ENCODE measurements around the gene SLC7A14.
A peak's percentile ranks its signal among the peaks of the same experiment; 100 is the strongest.

SLC7A14 gene

DNA sequence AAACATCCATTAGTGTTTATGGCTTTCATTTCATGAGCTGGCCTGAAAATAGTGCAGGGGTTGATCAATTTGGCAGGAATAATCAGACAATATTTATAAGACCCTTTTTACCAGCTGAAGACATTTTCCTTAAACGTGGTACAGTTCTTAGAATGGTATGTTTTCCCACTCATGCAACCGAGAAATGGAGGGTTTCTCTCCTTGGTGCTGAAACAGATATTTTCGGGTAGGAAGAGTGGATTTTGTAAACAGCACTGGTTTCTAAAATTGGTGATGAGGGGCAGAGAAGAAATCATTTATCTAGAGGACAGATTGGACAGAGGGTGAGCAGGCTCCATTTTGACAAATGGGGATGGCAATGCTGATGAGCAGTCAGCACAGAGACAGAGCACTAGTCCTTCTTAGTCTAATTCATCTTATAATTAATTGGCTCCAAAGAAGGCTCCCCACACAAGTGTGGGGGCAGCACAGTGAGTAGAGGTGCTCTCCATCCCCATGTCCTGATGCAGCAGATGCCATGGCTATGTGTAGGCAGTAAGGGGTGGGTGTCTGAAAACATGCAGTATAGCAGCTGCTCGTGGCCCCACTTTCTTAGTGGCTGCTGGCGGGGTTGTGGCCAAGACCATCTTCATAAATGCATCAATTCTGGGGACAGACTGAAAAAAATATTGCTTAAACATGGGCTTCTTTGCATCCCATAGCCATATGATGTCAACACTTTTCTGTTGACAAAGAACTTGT lies 18.1 kb upstream of the SLC7A14 start:
- TF ChIP-seq, protein P1, sequence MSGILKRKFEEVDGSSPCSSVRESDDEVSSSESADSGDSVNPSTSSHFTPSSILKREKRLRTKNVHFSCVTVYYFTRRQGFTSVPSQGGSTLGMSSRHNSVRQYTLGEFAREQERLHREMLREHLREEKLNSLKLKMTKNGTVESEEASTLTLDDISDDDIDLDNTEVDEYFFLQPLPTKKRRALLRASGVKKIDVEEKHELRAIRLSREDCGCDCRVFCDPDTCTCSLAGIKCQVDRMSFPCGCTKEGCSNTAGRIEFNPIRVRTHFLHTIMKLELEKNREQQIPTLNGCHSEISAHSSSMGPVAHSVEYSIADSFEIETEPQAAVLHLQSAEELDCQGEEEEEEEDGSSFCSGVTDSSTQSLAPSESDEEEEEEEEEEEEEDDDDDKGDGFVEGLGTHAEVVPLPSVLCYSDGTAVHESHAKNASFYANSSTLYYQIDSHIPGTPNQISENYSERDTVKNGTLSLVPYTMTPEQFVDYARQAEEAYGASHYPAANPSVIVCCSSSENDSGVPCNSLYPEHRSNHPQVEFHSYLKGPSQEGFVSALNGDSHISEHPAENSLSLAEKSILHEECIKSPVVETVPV (CRISPR knock-in tag; IDR thresholded peaks at IDR 0.05), result no peak
- TF ChIP-seq TCF4 (CRISPR knock-in tag; IDR thresholded peaks at IDR 0.05; ENCODE audit: borderline replicate concordance) (no peak), SNAI2 (CRISPR knock-in tag; IDR thresholded peaks at IDR 0.05) (no peak), GLIS3 (CRISPR knock-in tag; IDR thresholded peaks at IDR 0.05) (no peak), ZFP30 (CRISPR knock-in tag; IDR thresholded peaks at IDR 0.05) (no peak)
- no peak for ATAC-seq

DNA sequence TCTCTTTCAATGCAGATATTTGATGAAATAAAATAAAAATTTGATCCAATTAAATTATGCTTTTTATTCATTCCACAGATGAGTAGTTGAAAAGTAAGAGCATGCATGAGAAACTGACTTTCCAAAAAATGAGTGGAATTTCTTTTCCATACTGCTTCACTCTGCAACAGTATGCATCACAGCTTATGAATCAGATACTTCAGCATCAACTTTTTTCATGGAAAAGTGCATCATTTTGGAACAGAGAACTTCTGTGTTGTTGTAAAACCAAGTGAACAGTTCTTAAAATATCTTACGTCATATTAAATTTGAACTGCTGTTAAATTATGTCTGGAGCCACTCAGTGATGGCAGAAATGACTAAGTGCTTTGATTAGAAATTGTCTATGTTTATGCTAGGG lies 16.7 kb upstream of the SLC7A14 start:
- ATAC-seq, result 0 out of 3 replicates have a peak, but pooled peaks have one; percentile 19
- TF ChIP-seq CSDC2 (CRISPR knock-in tag; IDR thresholded peaks at IDR 0.05), result no peak
- no peak for TF ChIP-seq SNAI2 (CRISPR knock-in tag; IDR thresholded peaks at IDR 0.05)
- no peak for TF ChIP-seq BACH2 (CRISPR knock-in tag; IDR thresholded peaks at IDR 0.05; ENCODE audit: borderline replicate concordance)
- no peak for TF ChIP-seq ZFP30 (CRISPR knock-in tag; IDR thresholded peaks at IDR 0.05)
- TF ChIP-seq ISL1 (CRISPR knock-in tag; IDR thresholded peaks at IDR 0.05), result 0 out of 2 replicates have a peak, but pooled peaks have one; percentile 28

DNA sequence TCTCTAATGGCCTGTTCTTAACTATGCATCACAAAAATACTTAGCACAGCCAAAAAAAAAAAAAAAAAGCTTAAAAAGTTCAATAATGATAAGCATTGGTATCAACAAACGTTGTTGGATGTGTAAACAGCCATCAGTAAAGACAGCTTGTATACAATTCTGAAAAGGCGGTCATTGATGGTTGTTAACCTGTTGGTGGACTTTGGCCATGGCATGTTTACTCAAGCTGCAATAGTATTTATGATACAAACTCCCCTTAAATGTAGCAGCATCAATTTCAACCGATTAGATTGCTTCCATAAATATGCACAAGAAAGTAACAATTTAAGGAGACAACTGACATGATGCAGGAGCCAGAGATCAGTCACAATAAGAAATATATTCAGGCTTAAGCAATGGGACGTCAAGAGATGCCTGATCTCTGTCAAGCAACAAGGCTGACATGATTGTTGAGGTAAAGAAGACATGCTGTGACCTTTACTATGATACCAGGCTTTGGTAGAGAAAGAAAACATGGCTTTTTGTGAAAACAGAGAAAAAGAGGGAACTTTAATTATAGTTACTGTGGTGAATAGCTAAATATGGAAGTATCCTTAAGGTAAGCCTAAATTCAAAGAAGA lies 14.2 kb upstream of the SLC7A14 start:
- no peak for ATAC-seq
- TF ChIP-seq GLIS3 (CRISPR knock-in tag; IDR thresholded peaks at IDR 0.05) (no peak), ZNF70 (CRISPR knock-in tag; IDR thresholded peaks at IDR 0.05) (no peak), TCF4 (CRISPR knock-in tag; IDR thresholded peaks at IDR 0.05; ENCODE audit: borderline replicate concordance) (no peak), ZC3H10 (CRISPR knock-in tag; IDR thresholded peaks at IDR 0.05) (no peak), OSR1 (CRISPR knock-in tag; IDR thresholded peaks at IDR 0.05) (no peak), ZFP3 (CRISPR knock-in tag; IDR thresholded peaks at IDR 0.05) (no peak), ZNF8 (CRISPR knock-in tag; IDR thresholded peaks at IDR 0.05) (no peak), CSDC2 (CRISPR knock-in tag; IDR thresholded peaks at IDR 0.05) (no peak), ARNTL (CRISPR knock-in tag; IDR thresholded peaks at IDR 0.05; ENCODE audit: borderline replicate concordance, low read depth) (no peak), ISL1 (CRISPR knock-in tag; IDR thresholded peaks at IDR 0.05) (no peak), PPARA (CRISPR knock-in tag; IDR thresholded peaks at IDR 0.05; ENCODE audit: borderline replicate concordance) (no peak), ESRRG (CRISPR knock-in tag; IDR thresholded peaks at IDR 0.05) (no peak)
- TF ChIP-seq, protein P1 (CRISPR knock-in tag; IDR thresholded peaks at IDR 0.05), result no peak
- TF ChIP-seq, protein P2, sequence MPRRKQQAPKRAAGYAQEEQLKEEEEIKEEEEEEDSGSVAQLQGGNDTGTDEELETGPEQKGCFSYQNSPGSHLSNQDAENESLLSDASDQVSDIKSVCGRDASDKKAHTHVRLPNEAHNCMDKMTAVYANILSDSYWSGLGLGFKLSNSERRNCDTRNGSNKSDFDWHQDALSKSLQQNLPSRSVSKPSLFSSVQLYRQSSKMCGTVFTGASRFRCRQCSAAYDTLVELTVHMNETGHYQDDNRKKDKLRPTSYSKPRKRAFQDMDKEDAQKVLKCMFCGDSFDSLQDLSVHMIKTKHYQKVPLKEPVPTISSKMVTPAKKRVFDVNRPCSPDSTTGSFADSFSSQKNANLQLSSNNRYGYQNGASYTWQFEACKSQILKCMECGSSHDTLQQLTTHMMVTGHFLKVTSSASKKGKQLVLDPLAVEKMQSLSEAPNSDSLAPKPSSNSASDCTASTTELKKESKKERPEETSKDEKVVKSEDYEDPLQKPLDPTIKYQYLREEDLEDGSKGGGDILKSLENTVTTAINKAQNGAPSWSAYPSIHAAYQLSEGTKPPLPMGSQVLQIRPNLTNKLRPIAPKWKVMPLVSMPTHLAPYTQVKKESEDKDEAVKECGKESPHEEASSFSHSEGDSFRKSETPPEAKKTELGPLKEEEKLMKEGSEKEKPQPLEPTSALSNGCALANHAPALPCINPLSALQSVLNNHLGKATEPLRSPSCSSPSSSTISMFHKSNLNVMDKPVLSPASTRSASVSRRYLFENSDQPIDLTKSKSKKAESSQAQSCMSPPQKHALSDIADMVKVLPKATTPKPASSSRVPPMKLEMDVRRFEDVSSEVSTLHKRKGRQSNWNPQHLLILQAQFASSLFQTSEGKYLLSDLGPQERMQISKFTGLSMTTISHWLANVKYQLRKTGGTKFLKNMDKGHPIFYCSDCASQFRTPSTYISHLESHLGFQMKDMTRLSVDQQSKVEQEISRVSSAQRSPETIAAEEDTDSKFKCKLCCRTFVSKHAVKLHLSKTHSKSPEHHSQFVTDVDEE (CRISPR knock-in tag; IDR thresholded peaks at IDR 0.05), result no peak

DNA sequence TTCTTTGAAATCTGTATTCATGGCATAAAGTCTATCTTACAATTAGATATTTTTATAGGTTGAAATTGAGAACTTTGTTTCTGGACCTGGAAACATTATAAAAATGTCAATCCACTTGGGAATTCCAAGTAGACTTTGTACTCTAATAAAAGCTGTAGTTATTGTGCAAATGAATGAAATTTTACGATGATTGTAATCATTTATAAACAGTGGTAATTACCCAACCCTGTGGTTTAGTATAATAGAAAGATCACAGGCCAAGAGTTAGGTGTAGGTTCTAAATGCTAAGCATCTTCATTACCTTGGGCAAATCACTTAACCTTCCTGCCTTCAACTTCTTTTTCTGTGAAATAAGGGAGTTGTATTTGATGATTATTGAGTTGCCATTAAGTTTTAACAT lies 13.2 kb upstream of the SLC7A14 start:
- no peak for ATAC-seq
- TF ChIP-seq ZFP30 (CRISPR knock-in tag; IDR thresholded peaks at IDR 0.05), result no peak
- TF ChIP-seq CSDC2 (CRISPR knock-in tag; IDR thresholded peaks at IDR 0.05), result no peak
- TF ChIP-seq ISL1 (CRISPR knock-in tag; IDR thresholded peaks at IDR 0.05), result no peak
- TF ChIP-seq, protein P3, sequence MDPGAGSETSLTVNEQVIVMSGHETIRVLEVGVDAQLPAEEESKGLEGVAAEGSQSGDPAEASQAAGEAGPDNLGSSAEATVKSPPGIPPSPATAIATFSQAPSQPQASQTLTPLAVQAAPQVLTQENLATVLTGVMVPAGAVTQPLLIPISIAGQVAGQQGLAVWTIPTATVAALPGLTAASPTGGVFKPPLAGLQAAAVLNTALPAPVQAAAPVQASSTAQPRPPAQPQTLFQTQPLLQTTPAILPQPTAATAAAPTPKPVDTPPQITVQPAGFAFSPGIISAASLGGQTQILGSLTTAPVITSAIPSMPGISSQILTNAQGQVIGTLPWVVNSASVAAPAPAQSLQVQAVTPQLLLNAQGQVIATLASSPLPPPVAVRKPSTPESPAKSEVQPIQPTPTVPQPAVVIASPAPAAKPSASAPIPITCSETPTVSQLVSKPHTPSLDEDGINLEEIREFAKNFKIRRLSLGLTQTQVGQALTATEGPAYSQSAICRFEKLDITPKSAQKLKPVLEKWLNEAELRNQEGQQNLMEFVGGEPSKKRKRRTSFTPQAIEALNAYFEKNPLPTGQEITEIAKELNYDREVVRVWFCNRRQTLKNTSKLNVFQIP (CRISPR knock-in tag; IDR thresholded peaks at IDR 0.05; ENCODE audit: borderline replicate concordance, low read depth), result no peak
- TF ChIP-seq GLIS3 (CRISPR knock-in tag; IDR thresholded peaks at IDR 0.05), result no peak
- TF ChIP-seq ZFP3 (CRISPR knock-in tag; IDR thresholded peaks at IDR 0.05), result no peak
- TF ChIP-seq, protein P1 (CRISPR knock-in tag; IDR thresholded peaks at IDR 0.05), result no peak
- TF ChIP-seq, protein P4, sequence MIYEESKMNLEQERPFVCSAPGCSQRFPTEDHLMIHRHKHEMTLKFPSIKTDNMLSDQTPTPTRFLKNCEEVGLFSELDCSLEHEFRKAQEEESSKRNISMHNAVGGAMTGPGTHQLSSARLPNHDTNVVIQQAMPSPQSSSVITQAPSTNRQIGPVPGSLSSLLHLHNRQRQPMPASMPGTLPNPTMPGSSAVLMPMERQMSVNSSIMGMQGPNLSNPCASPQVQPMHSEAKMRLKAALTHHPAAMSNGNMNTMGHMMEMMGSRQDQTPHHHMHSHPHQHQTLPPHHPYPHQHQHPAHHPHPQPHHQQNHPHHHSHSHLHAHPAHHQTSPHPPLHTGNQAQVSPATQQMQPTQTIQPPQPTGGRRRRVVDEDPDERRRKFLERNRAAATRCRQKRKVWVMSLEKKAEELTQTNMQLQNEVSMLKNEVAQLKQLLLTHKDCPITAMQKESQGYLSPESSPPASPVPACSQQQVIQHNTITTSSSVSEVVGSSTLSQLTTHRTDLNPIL (CRISPR knock-in tag; IDR thresholded peaks at IDR 0.05; ENCODE audit: low read depth), result no peak
- TF ChIP-seq, protein P2 (CRISPR knock-in tag; IDR thresholded peaks at IDR 0.05), result no peak
- TF ChIP-seq SNAI2 (CRISPR knock-in tag; IDR thresholded peaks at IDR 0.05), result no peak
- TF ChIP-seq RARB (CRISPR knock-in tag; IDR thresholded peaks at IDR 0.05), result no peak
- TF ChIP-seq ARNTL (CRISPR knock-in tag; IDR thresholded peaks at IDR 0.05; ENCODE audit: borderline replicate concordance, low read depth), result no peak

Data from SK-N-SH treated with all-trans-retinoic acid at 6 μM for 48 hours (cell line).